ENCODE results near the gene VGLL4.

The VGLL4 gene

GRCh38 chr3:11544412-11545181 is 99.1 kb downstream of the VGLL4 start:
- H3K4me2 ChIP-seq (ENCODE audit: insufficient read depth, low read length): no peak overlapping the region
- H3K27ac ChIP-seq (ENCODE audit: low read length): no peak overlapping the region
- no peaks in the 10 kb centered on the region for H3K36me3 ChIP-seq (ENCODE audit: insufficient read depth, low read length)
- no peaks in the 10 kb centered on the region for H3K79me2 ChIP-seq (ENCODE audit: insufficient read depth, low read length)
- no peaks in the 10 kb centered on the region for H3K4me1 ChIP-seq (ENCODE audit: insufficient read depth, low read length)
- no peaks in the 10 kb centered on the region for H3K9me3 ChIP-seq (ENCODE audit: insufficient read depth, low read length, severe bottlenecking)
- no peak overlapping the region for H3K4me3 ChIP-seq (ENCODE audit: low read depth in 1 of 2, low read length in 2 of 2)
- no peak for ATAC-seq (ENCODE audit: insufficient read depth, low read depth)
- H2AFZ ChIP-seq (ENCODE audit: low read depth, low read length): no peak overlapping the region
- no peak overlapping the region for H3K9ac ChIP-seq (ENCODE audit: low read depth, low read length)
- no peaks in the 10 kb centered on the region for H3K27me3 ChIP-seq (ENCODE audit: insufficient read depth, low read length, poor library complexity)
- no peak for DNase-seq
- H4K20me1 ChIP-seq (ENCODE audit: insufficient read depth, low read length): peaks cover 14% of the 10 kb centered on the region
- TF ChIP-seq CTCF (IDR thresholded peaks at IDR 0.05; ENCODE audit: borderline replicate concordance, extremely low read depth, low read length, poor library complexity, severe bottlenecking): no peak
- no peak for TF ChIP-seq EZH2 (IDR thresholded peaks at IDR 0.05; ENCODE audit: borderline replicate concordance, low read depth, low read length, severe bottlenecking)

GRCh38 chr3:11543948-11544387 is 99.7 kb downstream of the VGLL4 start:
- Histone ChIP-seq H3K4me2 (ENCODE audit: insufficient read depth, low read length) (no peak overlapping the region), H3K27me3 (ENCODE audit: insufficient read depth, low read length, poor library complexity) (no peaks in the 10 kb centered on the region), H3K4me3 (ENCODE audit: low read depth in 1 of 2, low read length in 2 of 2) (no peak overlapping the region), H3K9me3 (ENCODE audit: insufficient read depth, low read length, severe bottlenecking) (no peaks in the 10 kb centered on the region), H3K36me3 (ENCODE audit: insufficient read depth, low read length) (no peaks in the 10 kb centered on the region), H3K9ac (ENCODE audit: low read depth, low read length) (no peak overlapping the region), H4K20me1 (ENCODE audit: insufficient read depth, low read length) (peaks cover 10% of the 10 kb centered on the region; the same call in 1 of the 2 replicates), H3K27ac (ENCODE audit: low read length) (no peak overlapping the region), H3K79me2 (ENCODE audit: insufficient read depth, low read length) (no peaks in the 10 kb centered on the region), H2AFZ (ENCODE audit: low read depth, low read length) (no peak overlapping the region), H3K4me1 (ENCODE audit: insufficient read depth, low read length) (no peaks in the 10 kb centered on the region)
- TF ChIP-seq CTCF (IDR thresholded peaks at IDR 0.05; ENCODE audit: borderline replicate concordance, extremely low read depth, low read length, poor library complexity, severe bottlenecking) (no peak), EZH2 (IDR thresholded peaks at IDR 0.05; ENCODE audit: borderline replicate concordance, low read depth, low read length, severe bottlenecking) (no peak)
- no peak for DNase-seq
- no peak for ATAC-seq (ENCODE audit: insufficient read depth, low read depth)

GRCh38 chr3:11543141-11543947 is 100.4 kb downstream of the VGLL4 start:
- Histone ChIP-seq H3K27me3 (ENCODE audit: insufficient read depth, low read length, poor library complexity) (no peaks in the 10 kb centered on the region), H3K27ac (ENCODE audit: low read length) (no peak overlapping the region), H2AFZ (ENCODE audit: low read depth, low read length) (no peak overlapping the region), H3K9ac (ENCODE audit: low read depth, low read length) (no peak overlapping the region), H3K79me2 (ENCODE audit: insufficient read depth, low read length) (no peaks in the 10 kb centered on the region), H3K9me3 (ENCODE audit: insufficient read depth, low read length, severe bottlenecking) (no peaks in the 10 kb centered on the region), H3K36me3 (ENCODE audit: insufficient read depth, low read length) (no peaks in the 10 kb centered on the region), H3K4me2 (ENCODE audit: insufficient read depth, low read length) (no peak overlapping the region), H4K20me1 (ENCODE audit: insufficient read depth, low read length) (peaks cover 10% of the 10 kb centered on the region; the same call in 1 of the 2 replicates), H3K4me3 (ENCODE audit: low read depth in 1 of 2, low read length in 2 of 2) (no peak overlapping the region), H3K4me1 (ENCODE audit: insufficient read depth, low read length) (no peaks in the 10 kb centered on the region)
- DNase-seq (no peak), ATAC-seq (ENCODE audit: insufficient read depth, low read depth) (no peak)
- TF ChIP-seq CTCF (IDR thresholded peaks at IDR 0.05; ENCODE audit: borderline replicate concordance, extremely low read depth, low read length, poor library complexity, severe bottlenecking) (no peak), EZH2 (IDR thresholded peaks at IDR 0.05; ENCODE audit: borderline replicate concordance, low read depth, low read length, severe bottlenecking) (no peak)
